A549 (cell line): ENCODE data around the gene TMIGD1. TPM values are rescaled to one million over a fixed set of nuclear protein-coding genes. Genes with fewer than 3 reads are reported as not detected.

Experiments
- ATAC-seq, 2 experiments: fragments of 200-7000 bp in 1 of 2; fragments of >200 bp in 1 of 2; cut with Nextera tagmentation in 1 of 2; cut with Tn5 transposase in 1 of 2; 3 replicates each; pipeline versions ENCODE4 v1.8.0 to v1.9.1; 2018 to 2020; ENCODE audit warnings: mild to moderate bottlenecking in 1 of 2, moderate library complexity in 1 of 2
- CTCF ChIA-PET: fragments of 300-600 bp; sonication (Branson Sonifier 250); formaldehyde crosslinking; extraction: SDS; loops from one replicate; lab custom pipeline; 2021; ENCODE audit warnings: antibody characterized with exemption, inconsistent platforms; lab: Yijun Ruan, JAX
- POLR2A ChIA-PET: fragments of 350-600 bp; formaldehyde crosslinking; extraction: SDS; loops from one replicate; lab custom pipeline; 2021; ENCODE audit warnings: antibody characterized with exemption, inconsistent platforms; lab: Yijun Ruan, JAX
- DNase-seq, 2 experiments: peaks; one replicate each; pipeline versions ENCODE4 v3.0.0 to v3.0.0-alpha.2; 2011 to 2016; ENCODE audit warnings: low read depth in 1 of 2, low spot score in 1 of 2
- FAIRE-seq: peaks from 2 replicates; lab custom pipeline; 2011; peaks lifted over from hg19 to GRCh38; lab: Jason Lieb, UNC
- H3K27ac ChIP-seq, 2 experiments: fragments of >200 bp; sonication (Bioruptor Twin); formaldehyde crosslinking; 3 replicates each; pipeline ENCODE4 v1.5.1; 2016 to 2017
- H3K4me1 ChIP-seq: fragments of >200 bp; sonication (Bioruptor Twin); formaldehyde crosslinking; 3 replicates; pipeline ENCODE4 v1.6.1; 2016
- H3K4me2 ChIP-seq: fragments of >200 bp; sonication (Bioruptor Twin); formaldehyde crosslinking; 3 replicates; pipeline ENCODE4 v1.6.1; 2016
- H3K4me3 ChIP-seq: fragments of >200 bp; sonication (Bioruptor Twin); formaldehyde crosslinking; 3 replicates; pipeline ENCODE4 v1.5.1; 2016
- H3K9me3 ChIP-seq: fragments of >200 bp; sonication (Bioruptor Twin); formaldehyde crosslinking; 3 replicates; pipeline ENCODE4 v1.6.1; 2016
- BCL3 ChIP-seq: fragments of >200 bp; sonication (Bioruptor Twin); formaldehyde crosslinking; IDR thresholded peaks from 3 replicates; pipeline ENCODE4 v1.6.1; 2016
- CBX8 ChIP-seq: fragments of 200-600 bp; sonication (generic); IDR thresholded peaks from 2 replicates; pipeline ENCODE4 v1.6.1; 2016
- CEBPB ChIP-seq, 2 experiments: fragments of >200 bp in 1 of 2; sonication (Bioruptor Twin) in 1 of 2; formaldehyde crosslinking in 1 of 2; IDR thresholded peaks; 2 replicates each; pipeline ENCODE4 v1.6.1; 2012 to 2016
- CHD2 ChIP-seq: fragments of 150-350 bp; IDR thresholded peaks from 2 replicates; pipeline ENCODE4 v1.6.1; 2014; ENCODE audit warnings: low read length; ENCODE audit not compliant: partially characterized antibody
- CHD4 ChIP-seq: fragments of 200-600 bp; sonication (generic); IDR thresholded peaks from 2 replicates; pipeline ENCODE4 v1.6.1; 2016; ENCODE audit warnings: antibody characterized with exemption, mild to moderate bottlenecking, borderline replicate concordance
- CTCF ChIP-seq: fragments of >200 bp; sonication (Bioruptor Twin); formaldehyde crosslinking; IDR thresholded peaks from 3 replicates; pipeline ENCODE4 v1.5.1; 2016
- EHF ChIP-seq: fragments of 250-450 bp; sonication (Bioruptor Pico); IDR thresholded peaks from 2 replicates; pipeline ENCODE4 v1.5.0; 2020; ENCODE audit warnings: mild to moderate bottlenecking
- EP300 ChIP-seq, 2 experiments: fragments of >200 bp; sonication (Bioruptor Twin); formaldehyde crosslinking; IDR thresholded peaks; 2 replicates in 1 of 2; 3 replicates in 1 of 2; pipeline ENCODE4 v1.6.1; 2016 to 2017
- GATA3 ChIP-seq: IDR thresholded peaks from 2 replicates; pipeline ENCODE4 v1.6.1; 2012; ENCODE audit warnings: borderline replicate concordance
- JUNB ChIP-seq: fragments of >200 bp; sonication (Bioruptor Twin); formaldehyde crosslinking; IDR thresholded peaks from 2 replicates; pipeline ENCODE4 v1.6.1; 2016
- KDM1A ChIP-seq: fragments of 200-600 bp; sonication (generic); IDR thresholded peaks from 2 replicates; pipeline ENCODE4 v1.6.1; 2016; ENCODE audit warnings: low read depth, mild to moderate bottlenecking
- MAFK ChIP-seq: fragments of 450-650 bp; IDR thresholded peaks from 2 replicates; pipeline ENCODE4 v1.6.1; 2014; ENCODE audit not compliant: partially characterized antibody
- MYC ChIP-seq: IDR thresholded peaks from 2 replicates; pipeline ENCODE4 v1.6.1; 2012; ENCODE audit warnings: mild to moderate bottlenecking, inconsistent platforms, low read length, improper control_type of control experiment, borderline replicate concordance
- PBX3 ChIP-seq: IDR thresholded peaks from 2 replicates; pipeline ENCODE4 v1.6.1; 2012
- RFX5 ChIP-seq: fragments of 450-650 bp; IDR thresholded peaks from 2 replicates; pipeline ENCODE4 v1.7.1; 2014; ENCODE audit warnings: antibody characterized with exemption, mild to moderate bottlenecking, moderate library complexity
- TFCP2L1 ChIP-seq: fragments of 250-450 bp; sonication (Bioruptor Pico); IDR thresholded peaks from 2 replicates; pipeline ENCODE4 v1.5.0; 2021; ENCODE audit warnings: mild to moderate bottlenecking
- TP53 ChIP-seq: fragments of 250-450 bp; sonication (Bioruptor Pico); IDR thresholded peaks from 2 replicates; pipeline ENCODE4 v1.5.0; 2021; ENCODE audit warnings: mild to moderate bottlenecking, moderate library complexity
- USF2 ChIP-seq: fragments of 450-650 bp; IDR thresholded peaks from 2 replicates; pipeline ENCODE4 v1.6.1; 2014; ENCODE audit warnings: antibody characterized with exemption
- ZFP36 ChIP-seq: fragments of 450-650 bp; IDR thresholded peaks from 2 replicates; pipeline ENCODE4 v1.6.1; 2014; ENCODE audit warnings: borderline replicate concordance; ENCODE audit not compliant: partially characterized antibody
- ZNF302 ChIP-seq: fragments of 250-450 bp; sonication (Bioruptor Pico); IDR thresholded peaks from 2 replicates; pipeline ENCODE4 v1.9.0; 2021; ENCODE audit warnings: inconsistent platforms, mild to moderate bottlenecking, moderate library complexity
- ZSCAN20 ChIP-seq: fragments of 250-450 bp; sonication (Bioruptor Pico); IDR thresholded peaks from 2 replicates; pipeline ENCODE4 v1.8.0; 2022; ENCODE audit warnings: mild to moderate bottlenecking, moderate library complexity
- WGBS: methylation state at CpG from one replicate; pipeline ENCODE4 v1.1.6; 2017; ENCODE audit errors: missing lambda C conversion rate; 5-methylcytosine and 5-hydroxymethylcytosine counted together
- polyA plus RNA-seq, 4 experiments: library from polyadenylated mRNA; depleted of rRNA in 3 of 4; stranded (reverse); fragments of >200 nt; fragmentation: RNase III in 1 of 4; extraction: RNeasy Plus Mini Kit Qiagen cat#74134 plus additional on column Dnase treatment in 1 of 4; gene quantifications; 2 replicates in 3 of 4; 3 replicates in 1 of 4; pipeline ENCODE4 v1.2.3, GENCODE V29; 2011 to 2017

TMIGD1 gene
- polyA plus RNA-seq, 2 of the 4 experiments (the other 2 are of a cell fraction), result not detected

- TF ChIP-seq CTCF, result no peak
Observed at GRCh38 chr17:30381340-30381659, 47.4 kb upstream of the TMIGD1 start (continued).

- H3K4me1 ChIP-seq, result peaks cover 62% of the 10 kb centered on the region
- ChIA-PET POLR2A (interaction anchor here (1.0 kb wide), 1 partner anchor 12 kb away, joined by 3 read pairs; no protein-coding TSS in a partner anchor), CTCF (interaction anchor here (1.0 to 5.0 kb wide), 3 partner anchors 8 to 41 kb away, joined by 3 to 35 read pairs (median 3); no protein-coding TSS in a partner anchor)
- peak overlapping the region; percentile 87 for H3K4me2 ChIP-seq
- FAIRE-seq (no peak), DNase-seq (no peak), ATAC-seq (no peak)
- no peak overlapping the region for H3K27ac ChIP-seq
- H3K4me3 ChIP-seq, result peak overlapping the region; percentile 88; the same call in 2 of the 3 replicates
- TF ChIP-seq TP53 (CRISPR knock-in tag) (no peak), ZNF302 (CRISPR knock-in tag) (no peak), USF2 (no peak), ZSCAN20 (CRISPR knock-in tag) (no peak), EHF (CRISPR knock-in tag) (no peak), PBX3 (no peak), TFCP2L1 (CRISPR knock-in tag) (no peak), CHD4 (no peak), BCL3 (no peak), ZFP36 (no peak), GATA3 (no peak), MAFK (no peak), KDM1A (no peak), RFX5 (no peak), CBX8 (no peak), MYC (no peak), EP300 (IDR thresholded peaks at IDR 0.05) (no peak), CEBPB (IDR thresholded peaks at IDR 0.05) (no peak), JUNB (no peak), CHD2 (no peak)
- 71% methylated on average over 7 of the region's 7 CpGs for WGBS
- H3K9me3 ChIP-seq, result no peaks in the 10 kb centered on the region
Observed at GRCh38 chr17:30380643-30381339, 46.9 kb upstream of the TMIGD1 start.
